Lower leg skin (tissue), 4 donors: Measurements from ENCODE around the gene ZNF420. TPM values are rescaled to one million over a fixed set of nuclear protein-coding genes. Genes with fewer than 3 reads are reported as not detected.
"Not testable (repeated sequence)": the region's sequence is repeated elsewhere in the genome, so short reads cannot be mapped to it uniquely, and the experiment has no call there.

Experiments used
- DNase-seq, 2 donors: peaks; one replicate each; pipeline ENCODE4 v3.0.0-alpha.2; 2019; ENCODE audit warnings: low spot score in 2 of 2
- H3K4me3 ChIP-seq: fragments of 200-600 bp; sonication (generic); 2 replicates; pipeline ENCODE4 v1.5.1; 2017; ENCODE audit warnings: mild to moderate bottlenecking, low read depth; ENCODE audit not compliant: poor library complexity, severe bottlenecking
- POLR2A ChIP-seq, 2 donors: fragments of 450-650 bp; IDR thresholded peaks; one replicate each; pipeline ENCODE4 v1.6.1; 2016 to 2017; ENCODE audit warnings: antibody characterized with exemption in 2 of 2, mild to moderate bottlenecking in 1 of 2, moderate library complexity in 1 of 2
- WGBS, 2 donors: methylation state at CpG; one replicate each; pipeline ENCODE4 v1.1.5; 2018; 5-methylcytosine and 5-hydroxymethylcytosine counted together
- intact Hi-C: fragments of 100-400 bp; cut with DNase I; formaldehyde crosslinking; loops from one replicate; pipeline ENCODE4 v1.15.0; 2023; ENCODE audit warnings: low total_unique reads
- total RNA-seq, 4 donors: library from RNA; depleted of rRNA; stranded (reverse); fragments of >200 nt; gene quantifications; one replicate each; pipeline ENCODE4 v1.1.0, GENCODE V29; 2016
- TF ChIP-seq, protein P1 (sequence below), 3 donors: fragments of 450-650 bp; IDR thresholded peaks; one replicate each; pipeline ENCODE4 v1.5.1; 2016; ENCODE audit warnings: antibody characterized with exemption in 3 of 3, mild to moderate bottlenecking in 3 of 3, moderate library complexity in 2 of 3

ZNF420 gene
- total RNA-seq, 4 donors from 2014 or later, result 8.7 to 28.5 (median 12.6) TPM

DNA sequence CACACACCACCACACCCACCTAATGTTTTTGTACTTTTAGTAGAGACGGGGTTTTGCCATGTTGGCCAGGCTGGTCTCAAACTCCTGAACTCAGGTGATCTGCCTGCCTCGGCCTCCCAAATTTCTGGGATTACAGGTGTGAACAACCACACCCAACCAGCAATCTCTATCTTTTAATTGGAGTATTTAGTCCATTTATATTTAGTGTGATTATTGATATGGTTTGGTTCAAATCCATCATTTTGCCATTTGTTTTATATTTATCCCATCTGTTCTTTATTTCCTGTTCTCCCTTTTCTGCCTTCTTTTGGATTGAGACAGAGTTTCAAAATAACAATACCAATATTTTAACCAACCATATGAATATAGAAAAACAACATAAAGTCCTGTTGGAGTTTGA lies 4.1 kb downstream of the ZNF420 start:
- no peak for DNase-seq
- intact Hi-C loops, result no loop called here
- 96 to 100% methylated on average over 2 of the region's 2 CpGs for WGBS, 2 donors
- TF ChIP-seq, protein P1, sequence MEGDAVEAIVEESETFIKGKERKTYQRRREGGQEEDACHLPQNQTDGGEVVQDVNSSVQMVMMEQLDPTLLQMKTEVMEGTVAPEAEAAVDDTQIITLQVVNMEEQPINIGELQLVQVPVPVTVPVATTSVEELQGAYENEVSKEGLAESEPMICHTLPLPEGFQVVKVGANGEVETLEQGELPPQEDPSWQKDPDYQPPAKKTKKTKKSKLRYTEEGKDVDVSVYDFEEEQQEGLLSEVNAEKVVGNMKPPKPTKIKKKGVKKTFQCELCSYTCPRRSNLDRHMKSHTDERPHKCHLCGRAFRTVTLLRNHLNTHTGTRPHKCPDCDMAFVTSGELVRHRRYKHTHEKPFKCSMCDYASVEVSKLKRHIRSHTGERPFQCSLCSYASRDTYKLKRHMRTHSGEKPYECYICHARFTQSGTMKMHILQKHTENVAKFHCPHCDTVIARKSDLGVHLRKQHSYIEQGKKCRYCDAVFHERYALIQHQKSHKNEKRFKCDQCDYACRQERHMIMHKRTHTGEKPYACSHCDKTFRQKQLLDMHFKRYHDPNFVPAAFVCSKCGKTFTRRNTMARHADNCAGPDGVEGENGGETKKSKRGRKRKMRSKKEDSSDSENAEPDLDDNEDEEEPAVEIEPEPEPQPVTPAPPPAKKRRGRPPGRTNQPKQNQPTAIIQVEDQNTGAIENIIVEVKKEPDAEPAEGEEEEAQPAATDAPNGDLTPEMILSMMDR (IDR thresholded peaks at IDR 0.05), result no peak
- no peak for TF ChIP-seq POLR2A (IDR thresholded peaks at IDR 0.05)
- H3K4me3 ChIP-seq, result no peak overlapping the region

DNA sequence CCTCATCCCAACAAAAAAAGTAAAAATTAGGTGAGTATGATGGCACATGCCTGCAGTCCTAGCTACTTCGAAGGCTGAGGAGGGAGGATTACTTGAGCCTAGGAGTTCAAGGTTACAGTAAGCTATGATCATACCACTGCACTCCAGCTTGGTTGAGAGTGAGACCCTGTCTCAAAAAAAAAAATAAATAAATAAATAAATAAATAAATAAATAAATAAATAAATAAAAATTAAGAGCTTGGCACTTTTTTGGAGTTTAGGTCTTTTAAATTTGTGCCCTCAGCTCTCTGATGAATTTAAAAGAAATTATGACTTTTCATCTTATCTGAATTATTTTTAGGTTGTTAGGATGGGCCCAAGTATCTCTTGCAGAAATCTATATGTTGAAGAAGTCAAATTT lies 8.9 kb downstream of the ZNF420 start:
- TF ChIP-seq POLR2A (IDR thresholded peaks at IDR 0.05), result no peak
- TF ChIP-seq, protein P1 (IDR thresholded peaks at IDR 0.05), result no peak
- DNase-seq, result no peak
- WGBS, 2 donors, result 95 to 100% methylated on average over 1 of the region's 1 CpG
- no peak overlapping the region for H3K4me3 ChIP-seq
- intact Hi-C loops, result no loop called here

DNA sequence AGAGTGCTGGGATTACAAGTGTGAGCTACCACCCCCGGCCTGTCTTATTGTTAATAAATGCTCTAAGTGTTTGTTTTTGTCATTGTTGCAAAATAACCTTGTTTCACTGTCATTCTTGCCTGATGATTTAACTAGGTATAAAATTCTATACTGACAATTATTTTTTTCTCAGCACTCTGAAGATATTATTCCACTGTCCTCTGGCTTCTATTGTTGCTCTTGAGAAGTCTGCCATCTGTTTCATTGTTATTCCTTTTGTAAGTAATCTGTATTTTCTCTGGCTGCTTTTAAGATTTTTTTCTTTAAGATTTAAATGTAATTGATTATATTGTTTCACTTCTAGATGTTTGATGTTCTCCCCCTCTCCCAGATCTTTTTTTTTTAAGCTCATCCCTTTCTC lies 17.6 kb downstream of the ZNF420 start:
- no peak for TF ChIP-seq POLR2A (IDR thresholded peaks at IDR 0.05)
- TF ChIP-seq, protein P1 (IDR thresholded peaks at IDR 0.05), result no peak
- WGBS, 2 donors, result 93 to 94% methylated on average over 1 of the region's 1 CpG
- intact Hi-C loops, result no loop called here
- DNase-seq, result no peak
- H3K4me3 ChIP-seq, result no peak overlapping the region

DNA sequence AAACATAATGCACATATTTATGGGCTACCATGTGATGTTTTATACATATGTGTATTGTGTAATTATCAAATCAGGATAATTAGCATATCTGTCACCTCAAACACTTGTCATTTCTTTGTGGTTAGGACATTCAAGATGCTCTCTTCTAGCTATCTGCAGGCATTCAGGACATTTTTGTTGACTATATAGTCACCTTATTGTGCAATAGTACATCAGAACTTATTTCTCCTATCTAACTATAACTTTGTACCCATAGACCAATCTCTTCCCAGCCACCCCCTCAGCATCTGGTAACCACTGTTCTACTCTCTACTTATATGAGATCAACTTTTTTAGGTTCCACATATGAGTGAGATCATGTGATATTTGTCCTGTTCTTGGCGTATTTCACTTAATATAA lies 20.3 kb downstream of the ZNF420 start:
- intact Hi-C loops, result no loop called here
- WGBS, 2 donors, result 89 to 95% methylated on average over 1 of the region's 1 CpG
- no peak for DNase-seq
- no peak for TF ChIP-seq POLR2A (IDR thresholded peaks at IDR 0.05)
- TF ChIP-seq, protein P1 (IDR thresholded peaks at IDR 0.05), result no peak
- no peak overlapping the region for H3K4me3 ChIP-seq

DNA sequence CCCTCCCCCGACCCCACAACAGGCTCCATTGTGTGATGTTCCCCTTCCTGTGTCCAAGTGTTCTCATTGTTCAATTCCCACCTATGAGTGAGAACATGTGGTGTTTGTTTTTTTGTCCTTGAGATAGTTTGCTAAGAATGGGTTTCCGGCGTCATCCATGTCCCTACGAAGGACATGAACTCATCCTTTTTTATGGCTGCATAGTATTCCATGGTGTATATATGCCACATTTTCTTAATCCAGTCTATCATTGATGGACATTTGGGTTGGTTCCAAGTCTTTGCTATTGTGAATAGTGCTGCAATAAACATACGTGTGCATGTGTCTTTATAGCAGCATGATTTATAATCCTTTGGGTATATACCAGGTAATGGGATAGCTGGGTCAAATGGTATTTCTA lies 25.9 kb downstream of the ZNF420 start:
- intact Hi-C loops, H3K4me3 ChIP-seq, DNase-seq: not testable (repeated sequence)
- WGBS, 2 donors, result 95 to 98% methylated on average over 5 of the region's 5 CpGs

DNA sequence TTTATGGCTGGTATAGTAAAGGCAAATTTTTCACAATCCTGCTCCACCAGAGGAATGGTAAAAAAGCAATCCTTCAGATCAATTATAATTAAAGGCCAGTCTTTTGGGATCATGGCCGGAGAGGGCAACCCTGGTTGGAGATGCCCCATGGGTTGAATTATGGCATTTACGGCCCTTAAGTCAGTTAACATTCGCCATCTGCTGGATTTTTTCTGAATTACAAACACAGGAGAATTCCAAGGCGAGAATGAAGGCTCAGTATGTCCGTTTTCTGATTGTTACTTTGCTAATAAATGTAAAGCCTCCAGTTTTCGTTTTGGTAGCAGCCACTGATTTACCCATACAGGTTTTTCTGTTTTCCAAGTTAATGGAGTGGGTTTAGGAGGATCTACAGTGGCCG lies 33.5 kb downstream of the ZNF420 start:
- H3K4me3 ChIP-seq, intact Hi-C loops, DNase-seq: not testable (repeated sequence)
- WGBS, 2 donors, result 84 to 88% methylated on average over 7 of the region's 7 CpGs

DNA sequence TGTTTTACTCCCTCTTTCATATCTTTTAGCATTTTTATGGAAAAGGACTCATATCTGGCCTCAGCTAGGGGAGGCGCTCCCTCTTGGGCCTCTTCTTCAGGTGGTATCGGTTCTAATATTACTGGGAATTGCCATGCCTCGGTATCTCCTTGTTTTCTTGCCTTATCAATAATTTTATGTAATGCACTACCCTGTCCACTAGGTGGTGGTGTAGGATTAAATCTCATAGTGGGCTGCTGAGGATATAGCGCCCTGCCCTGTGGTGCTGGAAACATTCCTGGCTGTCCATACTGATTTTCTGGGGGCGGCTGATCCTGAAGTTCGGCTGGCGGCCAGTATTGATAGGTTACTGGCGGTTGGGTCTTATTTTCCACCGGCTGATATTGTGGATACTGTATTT lies 35.8 kb downstream of the ZNF420 start:
- no peak for DNase-seq
- TF ChIP-seq, protein P1 (IDR thresholded peaks at IDR 0.05), result no peak
- no peak for TF ChIP-seq POLR2A (IDR thresholded peaks at IDR 0.05)
- WGBS, 2 donors, result 96 to 97% methylated on average over 9 of the region's 9 CpGs
- no peak overlapping the region for H3K4me3 ChIP-seq
- intact Hi-C loops, result no loop called here

DNA sequence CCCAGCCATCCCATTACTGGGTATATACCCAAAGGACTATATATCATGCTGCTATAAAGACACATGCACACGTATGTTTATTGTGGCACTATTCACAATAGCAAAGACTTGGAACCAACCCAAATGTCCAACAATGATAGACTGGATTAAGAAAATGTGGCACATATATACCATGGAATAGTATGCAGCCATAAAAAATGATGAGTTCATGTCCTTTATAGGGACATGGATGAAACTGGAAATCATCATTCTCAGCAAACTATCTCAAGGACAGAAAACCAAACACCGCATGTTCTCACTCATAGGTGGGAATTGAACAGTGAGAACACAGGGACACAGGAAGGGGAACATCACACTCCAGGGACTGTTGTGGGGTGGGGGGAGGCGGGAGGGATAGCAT lies 43.9 kb downstream of the ZNF420 start:
- H3K4me3 ChIP-seq, intact Hi-C loops, DNase-seq: not testable (repeated sequence)
- WGBS, 2 donors, result 88 to 100% methylated on average over 3 of the region's 3 CpGs
